ENCODE measurements around the gene NEK5.
"Not testable (repeated sequence)": the region's sequence is repeated elsewhere in the genome, so short reads cannot be mapped to it uniquely, and the experiment has no call there.

Gene NEK5

DNA sequence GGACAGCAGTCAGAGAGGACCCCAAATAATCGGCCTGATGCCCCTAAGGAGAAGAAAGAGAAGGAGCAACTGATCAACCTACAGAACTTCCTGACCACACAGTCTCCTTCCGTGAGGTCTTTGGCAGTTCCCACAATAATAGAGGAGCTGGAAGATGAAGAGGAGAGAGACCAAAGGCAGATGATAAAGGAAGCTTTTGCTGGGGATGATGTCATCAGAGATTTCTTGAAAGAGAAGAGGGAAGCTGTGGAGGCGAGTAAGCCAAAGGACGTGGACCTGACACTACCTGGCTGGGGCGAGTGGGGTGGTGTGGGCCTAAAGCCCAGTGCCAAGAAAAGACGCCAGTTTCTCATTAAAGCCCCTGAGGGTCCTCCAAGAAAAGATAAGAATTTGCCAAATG is 98.5 kb downstream of the NEK5 start:
- H3K4me3 ChIP-seq (ENCODE audit: low read depth, low read length); H3K9me3 ChIP-seq (ENCODE audit: control insufficient read depth, insufficient read depth, low read depth, low read length); H3K4me1 ChIP-seq (ENCODE audit: control insufficient read depth, insufficient read depth, low read length); POLR2A ChIA-PET; H3K27ac ChIP-seq (ENCODE audit: extremely low read depth, low read depth, low read length): not testable (repeated sequence)
- H3K36me3 ChIP-seq (ENCODE audit: control insufficient read depth in 2 of 2, insufficient read depth in 1 of 2, low read length in 2 of 2): peaks cover 4 to 17% of the 10 kb centered on the region in 2 experiments; a peak in 2 of 3 replicates
- CTCF ChIA-PET: interaction anchor here (0.7 kb wide), 1 partner anchor 58 kb away, joined by 3 read pairs; no protein-coding TSS in a partner anchor

DNA sequence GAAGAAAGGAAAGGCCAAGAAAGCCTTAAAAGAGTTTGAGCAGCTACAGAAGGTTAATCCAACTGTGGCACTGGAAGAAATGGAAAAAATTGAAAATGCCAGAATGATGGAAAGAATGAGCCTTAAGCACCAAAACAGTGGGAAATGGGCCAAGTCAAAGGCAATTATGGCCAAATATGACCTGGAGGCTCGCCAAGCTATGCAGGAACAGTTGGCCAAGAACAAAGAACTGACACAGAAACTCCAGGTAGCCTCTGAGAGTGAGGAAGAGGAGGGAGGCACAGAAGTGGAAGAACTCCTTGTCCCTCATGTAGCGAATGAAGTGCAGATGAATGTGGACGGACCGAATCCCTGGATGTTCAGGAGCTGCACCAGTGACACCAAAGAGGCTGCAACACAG is 99.3 kb downstream of the NEK5 start:
- Histone ChIP-seq H3K4me3 (ENCODE audit: low read depth, low read length) (no peak overlapping the region), H3K4me1 (ENCODE audit: control insufficient read depth, insufficient read depth, low read length) (no peaks in the 10 kb centered on the region), H3K27ac (ENCODE audit: extremely low read depth, low read depth, low read length) (no peak overlapping the region), H3K9me3 (ENCODE audit: control insufficient read depth, insufficient read depth, low read depth, low read length) (no peaks in the 10 kb centered on the region), H3K36me3 (ENCODE audit: control insufficient read depth in 2 of 2, insufficient read depth in 1 of 2, low read length in 2 of 2) (peaks cover 4 to 25% of the 10 kb centered on the region in 2 experiments; a peak in 2 of 3 replicates)
- TF ChIP-seq ZNF2 (tag by site-specific recombination; IDR thresholded peaks at IDR 0.05): no peak
- no peak for TF ChIP-seq ZNF341 (tag by site-specific recombination; IDR thresholded peaks at IDR 0.05; ENCODE audit: low read depth)
- TF ChIP-seq ZNF394 (tag by site-specific recombination; IDR thresholded peaks at IDR 0.05; ENCODE audit: borderline replicate concordance): no peak
- no peak for TF ChIP-seq ZNF211 (tag by site-specific recombination; IDR thresholded peaks at IDR 0.05; ENCODE audit: low read depth)
- TF ChIP-seq ZNF707 (tag by site-specific recombination; IDR thresholded peaks at IDR 0.05): no peak
- TF ChIP-seq KLF7 (tag by site-specific recombination; IDR thresholded peaks at IDR 0.05; ENCODE audit: borderline replicate concordance): no peak
- TF ChIP-seq ZNF514 (tag by site-specific recombination; IDR thresholded peaks at IDR 0.05): no peak
- no peak for TF ChIP-seq ZSCAN30 (tag by site-specific recombination; IDR thresholded peaks at IDR 0.05)
- no peak for TF ChIP-seq ZNF510 (tag by site-specific recombination; IDR thresholded peaks at IDR 0.05; ENCODE audit: insufficient replicate concordance)
- ChIA-PET CTCF (interaction anchor here (0.7 kb wide), 2 partner anchors 59 to 293 kb away, joined by 3 to 4 read pairs; no protein-coding TSS in a partner anchor), POLR2A (interaction anchor here (0.9 kb wide), 1 partner anchor 17 kb away, joined by 4 read pairs; the partner anchor contains the start of gene ALG11)

DNA sequence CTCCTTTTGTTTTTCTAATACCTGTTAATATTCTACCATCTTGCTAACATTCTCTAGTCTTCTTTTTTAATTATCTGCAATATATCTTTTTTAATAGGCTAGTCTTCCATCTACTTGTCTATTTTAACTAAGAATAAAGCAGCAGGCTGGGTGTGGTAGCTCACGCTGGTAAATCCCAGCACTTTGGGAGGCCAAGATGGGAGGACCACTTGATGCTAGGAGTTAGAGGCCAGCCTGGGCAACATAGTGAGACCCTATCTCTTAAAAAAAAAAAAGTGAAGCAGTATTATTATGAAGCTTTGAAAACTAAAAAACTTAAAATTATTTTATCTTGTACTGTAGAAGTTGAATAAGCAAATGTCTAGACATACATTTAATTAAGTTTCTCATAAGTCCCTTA is 101.0 kb downstream of the NEK5 start:
- no peaks in the 10 kb centered on the region for H3K4me1 ChIP-seq (ENCODE audit: control insufficient read depth, insufficient read depth, low read length)
- no peak overlapping the region for H3K27ac ChIP-seq (ENCODE audit: extremely low read depth, low read depth, low read length)
- ChIA-PET CTCF (no interaction called here), POLR2A (interaction anchor here (0.7 kb wide), 1 partner anchor 26 kb away, joined by 3 read pairs; no protein-coding TSS in a partner anchor)
- H3K9me3 ChIP-seq (ENCODE audit: control insufficient read depth, insufficient read depth, low read depth, low read length): no peaks in the 10 kb centered on the region
- H3K4me3 ChIP-seq (ENCODE audit: low read depth, low read length): no peak overlapping the region
- H3K36me3 ChIP-seq (ENCODE audit: control insufficient read depth in 2 of 2, insufficient read depth in 1 of 2, low read length in 2 of 2): peaks cover 4 to 38% of the 10 kb centered on the region in 2 experiments; a peak in 2 of 3 replicates
- no peak for TF ChIP-seq ZNF48 (tag by site-specific recombination; IDR thresholded peaks at IDR 0.05)
- TF ChIP-seq, protein P1, sequence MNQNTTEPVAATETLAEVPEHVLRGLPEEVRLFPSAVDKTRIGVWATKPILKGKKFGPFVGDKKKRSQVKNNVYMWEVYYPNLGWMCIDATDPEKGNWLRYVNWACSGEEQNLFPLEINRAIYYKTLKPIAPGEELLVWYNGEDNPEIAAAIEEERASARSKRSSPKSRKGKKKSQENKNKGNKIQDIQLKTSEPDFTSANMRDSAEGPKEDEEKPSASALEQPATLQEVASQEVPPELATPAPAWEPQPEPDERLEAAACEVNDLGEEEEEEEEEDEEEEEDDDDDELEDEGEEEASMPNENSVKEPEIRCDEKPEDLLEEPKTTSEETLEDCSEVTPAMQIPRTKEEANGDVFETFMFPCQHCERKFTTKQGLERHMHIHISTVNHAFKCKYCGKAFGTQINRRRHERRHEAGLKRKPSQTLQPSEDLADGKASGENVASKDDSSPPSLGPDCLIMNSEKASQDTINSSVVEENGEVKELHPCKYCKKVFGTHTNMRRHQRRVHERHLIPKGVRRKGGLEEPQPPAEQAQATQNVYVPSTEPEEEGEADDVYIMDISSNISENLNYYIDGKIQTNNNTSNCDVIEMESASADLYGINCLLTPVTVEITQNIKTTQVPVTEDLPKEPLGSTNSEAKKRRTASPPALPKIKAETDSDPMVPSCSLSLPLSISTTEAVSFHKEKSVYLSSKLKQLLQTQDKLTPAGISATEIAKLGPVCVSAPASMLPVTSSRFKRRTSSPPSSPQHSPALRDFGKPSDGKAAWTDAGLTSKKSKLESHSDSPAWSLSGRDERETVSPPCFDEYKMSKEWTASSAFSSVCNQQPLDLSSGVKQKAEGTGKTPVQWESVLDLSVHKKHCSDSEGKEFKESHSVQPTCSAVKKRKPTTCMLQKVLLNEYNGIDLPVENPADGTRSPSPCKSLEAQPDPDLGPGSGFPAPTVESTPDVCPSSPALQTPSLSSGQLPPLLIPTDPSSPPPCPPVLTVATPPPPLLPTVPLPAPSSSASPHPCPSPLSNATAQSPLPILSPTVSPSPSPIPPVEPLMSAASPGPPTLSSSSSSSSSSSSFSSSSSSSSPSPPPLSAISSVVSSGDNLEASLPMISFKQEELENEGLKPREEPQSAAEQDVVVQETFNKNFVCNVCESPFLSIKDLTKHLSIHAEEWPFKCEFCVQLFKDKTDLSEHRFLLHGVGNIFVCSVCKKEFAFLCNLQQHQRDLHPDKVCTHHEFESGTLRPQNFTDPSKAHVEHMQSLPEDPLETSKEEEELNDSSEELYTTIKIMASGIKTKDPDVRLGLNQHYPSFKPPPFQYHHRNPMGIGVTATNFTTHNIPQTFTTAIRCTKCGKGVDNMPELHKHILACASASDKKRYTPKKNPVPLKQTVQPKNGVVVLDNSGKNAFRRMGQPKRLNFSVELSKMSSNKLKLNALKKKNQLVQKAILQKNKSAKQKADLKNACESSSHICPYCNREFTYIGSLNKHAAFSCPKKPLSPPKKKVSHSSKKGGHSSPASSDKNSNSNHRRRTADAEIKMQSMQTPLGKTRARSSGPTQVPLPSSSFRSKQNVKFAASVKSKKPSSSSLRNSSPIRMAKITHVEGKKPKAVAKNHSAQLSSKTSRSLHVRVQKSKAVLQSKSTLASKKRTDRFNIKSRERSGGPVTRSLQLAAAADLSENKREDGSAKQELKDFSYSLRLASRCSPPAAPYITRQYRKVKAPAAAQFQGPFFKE (tag by site-specific recombination; IDR thresholded peaks at IDR 0.05; ENCODE audit: borderline replicate concordance): no peak
- TF ChIP-seq TCF7L2 (IDR thresholded peaks at IDR 0.05; ENCODE audit: borderline replicate concordance, low read depth, low read length): no peak
- no peak for TF ChIP-seq HOXA7 (CRISPR knock-in tag; IDR thresholded peaks at IDR 0.05; ENCODE audit: borderline replicate concordance)
- no peak for TF ChIP-seq ZNF292 (tag by site-specific recombination; IDR thresholded peaks at IDR 0.05; ENCODE audit: borderline replicate concordance, low read depth)
- TF ChIP-seq ZSCAN30 (tag by site-specific recombination; IDR thresholded peaks at IDR 0.05): no peak
